Measurements from ENCODE around the gene UBAC2.

GRCh38 chr13:99407906-99408702, 207.4 kb downstream of the UBAC2 start:
- TF ChIP-seq SP1 (IDR thresholded peaks at IDR 0.05; ENCODE audit: low read depth, low read length) (no peak), EZH2 (IDR thresholded peaks at IDR 0.05; ENCODE audit: low read depth, low read length, severe bottlenecking) (no peak), POLR2A (IDR thresholded peaks at IDR 0.05; ENCODE audit: control extremely low read depth in 1 of 2, low read depth in 2 of 2, low read length in 2 of 2) (no peak), POLR2AphosphoS5 (IDR thresholded peaks at IDR 0.05; ENCODE audit: low read depth, low read length) (no peak), RFX5 (IDR thresholded peaks at IDR 0.05; ENCODE audit: borderline replicate concordance, low read depth, low read length) (no peak), BACH1 (IDR thresholded peaks at IDR 0.05; ENCODE audit: low read length) (no peak), GABPA (IDR thresholded peaks at IDR 0.05; ENCODE audit: borderline replicate concordance, insufficient read depth, low read length) (no peak), ZNF274 (IDR thresholded peaks at IDR 0.05; ENCODE audit: borderline replicate concordance, extremely low read depth, low read length) (no peak), EP300 (IDR thresholded peaks at IDR 0.05; ENCODE audit: borderline replicate concordance in 1 of 2, low read depth in 2 of 2, low read length in 2 of 2) (no peak), KDM1A (IDR thresholded peaks at IDR 0.05; ENCODE audit: borderline replicate concordance, low read length) (no peak)
- TF ChIP-seq, protein P1, sequence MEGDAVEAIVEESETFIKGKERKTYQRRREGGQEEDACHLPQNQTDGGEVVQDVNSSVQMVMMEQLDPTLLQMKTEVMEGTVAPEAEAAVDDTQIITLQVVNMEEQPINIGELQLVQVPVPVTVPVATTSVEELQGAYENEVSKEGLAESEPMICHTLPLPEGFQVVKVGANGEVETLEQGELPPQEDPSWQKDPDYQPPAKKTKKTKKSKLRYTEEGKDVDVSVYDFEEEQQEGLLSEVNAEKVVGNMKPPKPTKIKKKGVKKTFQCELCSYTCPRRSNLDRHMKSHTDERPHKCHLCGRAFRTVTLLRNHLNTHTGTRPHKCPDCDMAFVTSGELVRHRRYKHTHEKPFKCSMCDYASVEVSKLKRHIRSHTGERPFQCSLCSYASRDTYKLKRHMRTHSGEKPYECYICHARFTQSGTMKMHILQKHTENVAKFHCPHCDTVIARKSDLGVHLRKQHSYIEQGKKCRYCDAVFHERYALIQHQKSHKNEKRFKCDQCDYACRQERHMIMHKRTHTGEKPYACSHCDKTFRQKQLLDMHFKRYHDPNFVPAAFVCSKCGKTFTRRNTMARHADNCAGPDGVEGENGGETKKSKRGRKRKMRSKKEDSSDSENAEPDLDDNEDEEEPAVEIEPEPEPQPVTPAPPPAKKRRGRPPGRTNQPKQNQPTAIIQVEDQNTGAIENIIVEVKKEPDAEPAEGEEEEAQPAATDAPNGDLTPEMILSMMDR (IDR thresholded peaks at IDR 0.05; ENCODE audit: control extremely low read depth in 1 of 3, insufficient read depth in 1 of 3, low read depth in 1 of 3, low read length in 3 of 3), result no peak
- TF ChIP-seq, protein P2, sequence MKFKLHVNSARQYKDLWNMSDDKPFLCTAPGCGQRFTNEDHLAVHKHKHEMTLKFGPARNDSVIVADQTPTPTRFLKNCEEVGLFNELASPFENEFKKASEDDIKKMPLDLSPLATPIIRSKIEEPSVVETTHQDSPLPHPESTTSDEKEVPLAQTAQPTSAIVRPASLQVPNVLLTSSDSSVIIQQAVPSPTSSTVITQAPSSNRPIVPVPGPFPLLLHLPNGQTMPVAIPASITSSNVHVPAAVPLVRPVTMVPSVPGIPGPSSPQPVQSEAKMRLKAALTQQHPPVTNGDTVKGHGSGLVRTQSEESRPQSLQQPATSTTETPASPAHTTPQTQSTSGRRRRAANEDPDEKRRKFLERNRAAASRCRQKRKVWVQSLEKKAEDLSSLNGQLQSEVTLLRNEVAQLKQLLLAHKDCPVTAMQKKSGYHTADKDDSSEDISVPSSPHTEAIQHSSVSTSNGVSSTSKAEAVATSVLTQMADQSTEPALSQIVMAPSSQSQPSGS (IDR thresholded peaks at IDR 0.05; ENCODE audit: low read length), result no peak
